D721Med (cell line): ENCODE measurements around the gene BBIP1.

ENCODE experiments used
- DNase-seq: peaks from one replicate; pipeline ENCODE4 v3.0.0; 2011; ENCODE audit warnings: low spot score; ENCODE audit not compliant: insufficient read length
- FAIRE-seq: peaks from 2 replicates; lab custom pipeline; 2011; peaks lifted over from hg19 to GRCh38; lab: Jason Lieb, UNC
- CTCF ChIP-seq: IDR thresholded peaks from 2 replicates; pipeline ENCODE4 v1.5.1; 2012; ENCODE audit warnings: mild to moderate bottlenecking, control low read depth; ENCODE audit not compliant: insufficient read depth; ENCODE audit errors: missing control alignments

BBIP1 gene

GRCh38 chr10:110865809-110866482 lies 53.0 kb downstream of the BBIP1 start:
- no peak for TF ChIP-seq CTCF
- FAIRE-seq (no peak), DNase-seq (no peak)

- FAIRE-seq (no peak), DNase-seq (no peak)
- TF ChIP-seq CTCF: no peak
Observed at GRCh38 chr10:110865186-110865808, 53.7 kb downstream of the BBIP1 start.

- no peak for TF ChIP-seq CTCF
- FAIRE-seq: no peak
- DNase-seq: no peak
Observed at GRCh38 chr10:110864662-110865140, 54.3 kb downstream of the BBIP1 start.

- no peak for TF ChIP-seq CTCF
- DNase-seq: no peak
- FAIRE-seq: no peak
Observed at GRCh38 chr10:110863956-110864355, 55.0 kb downstream of the BBIP1 start.

- no peak for DNase-seq
- TF ChIP-seq CTCF: no peak
- FAIRE-seq: no peak
Observed at GRCh38 chr10:110863361-110863760, 55.6 kb downstream of the BBIP1 start.

GRCh38 chr10:110862961-110863360 lies 56.0 kb downstream of the BBIP1 start:
- FAIRE-seq (no peak), DNase-seq (no peak)
- no peak for TF ChIP-seq CTCF
